ENCODE results near the gene ARAP1.

GRCh38 chr11:72752088-72752914, at the start of gene ARAP1:
- TF ChIP-seq POLR2A (IDR thresholded peaks at IDR 0.05) (no peak), EP300 (IDR thresholded peaks at IDR 0.05) (no peak)
- TF ChIP-seq, protein P1, sequence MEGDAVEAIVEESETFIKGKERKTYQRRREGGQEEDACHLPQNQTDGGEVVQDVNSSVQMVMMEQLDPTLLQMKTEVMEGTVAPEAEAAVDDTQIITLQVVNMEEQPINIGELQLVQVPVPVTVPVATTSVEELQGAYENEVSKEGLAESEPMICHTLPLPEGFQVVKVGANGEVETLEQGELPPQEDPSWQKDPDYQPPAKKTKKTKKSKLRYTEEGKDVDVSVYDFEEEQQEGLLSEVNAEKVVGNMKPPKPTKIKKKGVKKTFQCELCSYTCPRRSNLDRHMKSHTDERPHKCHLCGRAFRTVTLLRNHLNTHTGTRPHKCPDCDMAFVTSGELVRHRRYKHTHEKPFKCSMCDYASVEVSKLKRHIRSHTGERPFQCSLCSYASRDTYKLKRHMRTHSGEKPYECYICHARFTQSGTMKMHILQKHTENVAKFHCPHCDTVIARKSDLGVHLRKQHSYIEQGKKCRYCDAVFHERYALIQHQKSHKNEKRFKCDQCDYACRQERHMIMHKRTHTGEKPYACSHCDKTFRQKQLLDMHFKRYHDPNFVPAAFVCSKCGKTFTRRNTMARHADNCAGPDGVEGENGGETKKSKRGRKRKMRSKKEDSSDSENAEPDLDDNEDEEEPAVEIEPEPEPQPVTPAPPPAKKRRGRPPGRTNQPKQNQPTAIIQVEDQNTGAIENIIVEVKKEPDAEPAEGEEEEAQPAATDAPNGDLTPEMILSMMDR (IDR thresholded peaks at IDR 0.05): no peak

All from sigmoid colon (tissue), 4 donors.